GM12878 (cell line): Measurements from ENCODE around the gene INPP5D. TPM values are rescaled to one million over a fixed set of nuclear protein-coding genes. Genes with fewer than 3 reads are reported as not detected.

ENCODE experiments used
- CREB1 ChIP-seq: IDR thresholded peaks from 2 replicates; pipeline ENCODE4 v1.6.1; 2012; ENCODE audit warnings: low read depth, mild to moderate bottlenecking, inconsistent platforms
- POLR2A ChIP-seq: IDR thresholded peaks from 2 replicates; pipeline ENCODE4 v1.6.1; 2011; ENCODE audit warnings: low read depth, mild to moderate bottlenecking, low read length
- RAD21 ChIP-seq: IDR thresholded peaks from 2 replicates; pipeline ENCODE4 v1.6.1; 2011; ENCODE audit warnings: mild to moderate bottlenecking, low read depth, low read length, moderate library complexity; ENCODE audit not compliant: insufficient read depth
- STAT3 ChIP-seq: IDR thresholded peaks from 2 replicates; pipeline ENCODE4 v1.6.1; 2011; ENCODE audit warnings: low read depth, low read length, improper control_type of control experiment
- TCF7 ChIP-seq: IDR thresholded peaks from 2 replicates; pipeline ENCODE4 v1.6.1; 2014; ENCODE audit warnings: antibody characterized with exemption, borderline replicate concordance
- polyA plus RNA-seq, 11 experiments: library from polyadenylated mRNA; depleted of rRNA in 4 of 11; unstranded in 6 of 11; stranded (reverse) in 5 of 11; fragments of >200 nt; fragmentation: Nextera tagmentation in 4 of 11; fragmentation: Illumina TruSeq in 1 of 11; extraction: Ambion mirVana in 4 of 11; extraction: Trizol in 1 of 11; gene quantifications; 1 replicate in 1 of 11; 2 replicates in 10 of 11; pipeline versions ENCODE4 v1.2.1 to v1.2.3, GENCODE V29; 2011 to 2016; ENCODE audit warnings: inconsistent platforms in 2 of 11, missing spikeins in 2 of 11, low read depth in 1 of 11
- total RNA-seq, 4 experiments: library from RNA; depleted of rRNA in 3 of 4; stranded (reverse); fragments of >200 nt in 3 of 4; fragmentation: Illumina TruSeq in 1 of 4; extraction: Trizol in 1 of 4; gene quantifications; 2 replicates each; pipeline versions ENCODE4 v1.2.1 to v1.2.3, GENCODE V29; 2013 to 2021
- TF ChIP-seq, protein P1 (sequence below): fragments of 450-650 bp; IDR thresholded peaks from 2 replicates; pipeline ENCODE4 v1.6.1; 2017; ENCODE audit warnings: mild to moderate bottlenecking, moderate library complexity
- TF ChIP-seq, protein P2 (sequence below): fragments of 450-650 bp; IDR thresholded peaks from 2 replicates; pipeline ENCODE4 v1.6.1; 2017; ENCODE audit warnings: mild to moderate bottlenecking, low read depth, inconsistent platforms; ENCODE audit not compliant: poor library complexity, severe bottlenecking

INPP5D gene
- total and polyA plus RNA-seq, 10 of the 15 experiments (the other 5 are each of a cell fraction or from before 2014, with no cell fraction given), result 11.8 to 139 (median 88.8) TPM

DNA sequence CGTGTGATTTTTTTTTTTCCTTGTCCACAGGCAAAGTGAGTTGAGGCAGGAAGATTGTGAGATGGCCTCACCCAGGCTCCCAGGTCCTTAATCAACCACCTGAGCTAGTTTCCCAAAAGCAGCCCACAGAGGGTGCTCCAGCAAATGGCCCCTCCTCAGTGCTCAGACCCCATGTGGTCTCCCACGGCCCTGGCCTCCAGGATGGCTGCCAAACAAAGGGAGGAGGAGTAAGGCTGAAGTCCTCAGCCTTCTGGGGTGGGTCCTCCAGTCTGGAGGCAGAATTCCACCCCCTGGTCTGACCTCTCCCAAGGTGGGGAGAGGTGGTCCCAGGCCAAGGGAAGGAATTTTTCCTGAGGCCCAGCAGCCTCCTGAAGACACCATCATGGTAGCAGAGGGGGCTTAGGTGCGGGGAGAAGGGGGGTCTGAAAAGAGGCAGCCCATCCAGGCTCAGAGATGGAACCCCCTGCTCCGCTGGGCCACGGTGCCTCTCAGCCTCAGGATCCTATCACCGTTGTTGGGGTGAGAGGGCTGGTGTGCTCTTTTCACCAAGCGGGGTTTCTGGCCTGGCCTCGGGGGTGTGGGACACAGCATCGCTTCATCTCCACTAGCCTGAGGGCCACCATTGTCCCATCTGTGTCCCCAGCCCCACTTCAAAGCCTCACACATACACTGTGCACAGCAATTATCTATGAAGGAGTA is 49.4 kb upstream of the INPP5D start (continued):
- TF ChIP-seq, protein P1, sequence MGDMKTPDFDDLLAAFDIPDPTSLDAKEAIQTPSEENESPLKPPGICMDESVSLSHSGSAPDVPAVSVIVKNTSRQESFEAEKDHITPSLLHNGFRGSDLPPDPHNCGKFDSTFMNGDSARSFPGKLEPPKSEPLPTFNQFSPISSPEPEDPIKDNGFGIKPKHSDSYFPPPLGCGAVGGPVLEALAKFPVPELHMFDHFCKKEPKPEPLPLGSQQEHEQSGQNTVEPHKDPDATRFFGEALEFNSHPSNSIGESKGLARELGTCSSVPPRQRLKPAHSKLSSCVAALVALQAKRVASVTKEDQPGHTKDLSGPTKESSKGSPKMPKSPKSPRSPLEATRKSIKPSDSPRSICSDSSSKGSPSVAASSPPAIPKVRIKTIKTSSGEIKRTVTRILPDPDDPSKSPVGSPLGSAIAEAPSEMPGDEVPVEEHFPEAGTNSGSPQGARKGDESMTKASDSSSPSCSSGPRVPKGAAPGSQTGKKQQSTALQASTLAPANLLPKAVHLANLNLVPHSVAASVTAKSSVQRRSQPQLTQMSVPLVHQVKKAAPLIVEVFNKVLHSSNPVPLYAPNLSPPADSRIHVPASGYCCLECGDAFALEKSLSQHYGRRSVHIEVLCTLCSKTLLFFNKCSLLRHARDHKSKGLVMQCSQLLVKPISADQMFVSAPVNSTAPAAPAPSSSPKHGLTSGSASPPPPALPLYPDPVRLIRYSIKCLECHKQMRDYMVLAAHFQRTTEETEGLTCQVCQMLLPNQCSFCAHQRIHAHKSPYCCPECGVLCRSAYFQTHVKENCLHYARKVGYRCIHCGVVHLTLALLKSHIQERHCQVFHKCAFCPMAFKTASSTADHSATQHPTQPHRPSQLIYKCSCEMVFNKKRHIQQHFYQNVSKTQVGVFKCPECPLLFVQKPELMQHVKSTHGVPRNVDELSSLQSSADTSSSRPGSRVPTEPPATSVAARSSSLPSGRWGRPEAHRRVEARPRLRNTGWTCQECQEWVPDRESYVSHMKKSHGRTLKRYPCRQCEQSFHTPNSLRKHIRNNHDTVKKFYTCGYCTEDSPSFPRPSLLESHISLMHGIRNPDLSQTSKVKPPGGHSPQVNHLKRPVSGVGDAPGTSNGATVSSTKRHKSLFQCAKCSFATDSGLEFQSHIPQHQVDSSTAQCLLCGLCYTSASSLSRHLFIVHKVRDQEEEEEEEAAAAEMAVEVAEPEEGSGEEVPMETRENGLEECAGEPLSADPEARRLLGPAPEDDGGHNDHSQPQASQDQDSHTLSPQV, result no peak
- TF ChIP-seq POLR2A (no peak), STAT3 (no peak), TCF7 (no peak), CREB1 (no peak), RAD21 (no peak)
- TF ChIP-seq, protein P2, sequence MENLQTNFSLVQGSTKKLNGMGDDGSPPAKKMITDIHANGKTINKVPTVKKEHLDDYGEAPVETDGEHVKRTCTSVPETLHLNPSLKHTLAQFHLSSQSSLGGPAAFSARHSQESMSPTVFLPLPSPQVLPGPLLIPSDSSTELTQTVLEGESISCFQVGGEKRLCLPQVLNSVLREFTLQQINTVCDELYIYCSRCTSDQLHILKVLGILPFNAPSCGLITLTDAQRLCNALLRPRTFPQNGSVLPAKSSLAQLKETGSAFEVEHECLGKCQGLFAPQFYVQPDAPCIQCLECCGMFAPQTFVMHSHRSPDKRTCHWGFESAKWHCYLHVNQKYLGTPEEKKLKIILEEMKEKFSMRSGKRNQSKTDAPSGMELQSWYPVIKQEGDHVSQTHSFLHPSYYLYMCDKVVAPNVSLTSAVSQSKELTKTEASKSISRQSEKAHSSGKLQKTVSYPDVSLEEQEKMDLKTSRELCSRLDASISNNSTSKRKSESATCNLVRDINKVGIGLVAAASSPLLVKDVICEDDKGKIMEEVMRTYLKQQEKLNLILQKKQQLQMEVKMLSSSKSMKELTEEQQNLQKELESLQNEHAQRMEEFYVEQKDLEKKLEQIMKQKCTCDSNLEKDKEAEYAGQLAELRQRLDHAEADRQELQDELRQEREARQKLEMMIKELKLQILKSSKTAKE, result no peak
- TF ChIP-seq, all 136 proteins: peak for 0
